Sigmoid colon (tissue), 7 donors: ENCODE results near the gene FAM135A. TPM values are rescaled to one million over a fixed set of nuclear protein-coding genes. Genes with fewer than 3 reads are reported as not detected.
"Not testable (repeated sequence)": the region's sequence is repeated elsewhere in the genome, so short reads cannot be mapped to it uniquely, and the experiment has no call there.

Experiments
- DNase-seq: peaks from one replicate; pipeline ENCODE4 v3.0.0-alpha.2; 2019
- H3K27ac ChIP-seq, 4 donors: fragments of 200-600 bp; sonication (generic); one replicate each; pipeline ENCODE4 v1.5.1; 2016 to 2019; ENCODE audit warnings: mild to moderate bottlenecking in 1 of 4
- H3K27me3 ChIP-seq, 3 donors: fragments of 200-600 bp; sonication (generic); one replicate each; pipeline ENCODE4 v1.5.1; 2019; ENCODE audit warnings: mild to moderate bottlenecking in 1 of 3
- H3K36me3 ChIP-seq, 4 donors: fragments of 200-600 bp; sonication (generic); one replicate each; pipeline ENCODE4 v1.5.1; 2016 to 2019
- H3K4me1 ChIP-seq, 4 donors: fragments of 200-600 bp; sonication (generic); one replicate each; pipeline ENCODE4 v1.5.1; 2017 to 2019
- H3K4me3 ChIP-seq, 4 donors: fragments of 200-600 bp; sonication (generic); one replicate each; pipeline ENCODE4 v1.5.1; 2017 to 2019; ENCODE audit warnings: mild to moderate bottlenecking in 2 of 4, moderate library complexity in 1 of 4
- H3K9me3 ChIP-seq, 4 donors: fragments of 200-600 bp in 3 of 4; sonication (generic) in 3 of 4; one replicate each; pipeline versions ENCODE4 v1.5.1 to v1.6.1; 2013 to 2019
- EP300 ChIP-seq, 4 donors: sonication (generic); formaldehyde crosslinking; IDR thresholded peaks; one replicate each; pipeline ENCODE4 v1.6.1; 2017; ENCODE audit warnings: antibody characterized with exemption in 4 of 4
- POLR2A ChIP-seq, 2 donors: fragments of 450-650 bp; IDR thresholded peaks; one replicate each; pipeline ENCODE4 v1.6.1; 2016; ENCODE audit warnings: antibody characterized with exemption in 2 of 2, mild to moderate bottlenecking in 2 of 2, moderate library complexity in 2 of 2
- POLR2AphosphoS5 ChIP-seq, 4 donors: sonication (generic); formaldehyde crosslinking; IDR thresholded peaks; one replicate each; pipeline ENCODE4 v1.6.1; 2017; ENCODE audit warnings: antibody characterized with exemption in 4 of 4
- WGBS, 2 donors: extraction: QIAGEN DNeasy Blood & Tissue Kit; methylation state at CpG; one replicate each; pipeline ENCODE4 v1.1.7; 2013; 5-methylcytosine and 5-hydroxymethylcytosine counted together
- intact Hi-C: fragments of 100-400 bp; cut with DNase I; formaldehyde crosslinking; loops from one replicate; pipeline ENCODE4 v1.15.1; 2023
- polyA plus RNA-seq, 3 donors: library from polyadenylated mRNA; stranded (reverse); fragments of 200-250 nt; gene quantifications; one replicate each; pipeline ENCODE4 v1.2.3, GENCODE V29; 2013
- total RNA-seq, 4 donors: library from RNA; depleted of rRNA; stranded (reverse); fragments of >200 nt; gene quantifications; one replicate each; pipeline ENCODE4 v1.1.0, GENCODE V29; 2016
- TF ChIP-seq, protein P1 (sequence below), 4 experiments: fragments of 450-650 bp in 3 of 4; fragments of 200-600 bp in 1 of 4; IDR thresholded peaks; one replicate each; pipeline ENCODE4 v1.5.1; 2016 to 2019; ENCODE audit warnings: antibody characterized with exemption in 4 of 4, mild to moderate bottlenecking in 3 of 4, moderate library complexity in 2 of 4
- donor health status: healthy with polysubstance abuse.
- donor health status: Bipolar disorder and iron deficiency.
- donor health status: healthy.

FAM135A gene
- total and polyA plus RNA-seq, 7 donors: 15.2 to 31.7 (median 27.7) TPM

DNA sequence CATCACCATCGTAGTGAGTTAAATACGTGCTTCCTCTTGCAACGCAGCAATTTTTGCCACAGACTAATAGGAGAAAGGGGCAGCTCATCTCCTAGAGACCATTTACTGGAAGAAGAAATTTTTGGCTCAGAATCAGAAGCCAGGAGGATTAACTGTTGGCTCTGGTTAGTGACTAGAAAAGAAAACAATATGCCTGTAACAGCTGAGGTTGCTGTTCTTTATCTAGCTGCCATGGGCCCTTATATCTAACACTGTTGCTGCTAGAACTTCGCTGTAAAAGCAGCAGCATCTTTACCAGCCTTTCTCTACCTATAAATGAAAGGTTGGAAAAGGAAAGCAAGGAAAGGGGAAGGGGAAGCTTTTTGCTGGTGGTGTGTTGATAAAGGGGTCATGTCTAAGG lies 65.9 kb downstream of the FAM135A start:
- TF ChIP-seq EP300 (IDR thresholded peaks at IDR 0.05) (no peak), POLR2AphosphoS5 (IDR thresholded peaks at IDR 0.05) (peak in 2 of 4 donors; percentile 41 to 53)
- Histone ChIP-seq H3K4me3 (no peak overlapping the region), H3K36me3 (peaks cover 0 to 36% (median 5%) of the 10 kb centered on the region in 4 donors), H3K9me3 (no peaks in the 10 kb centered on the region), H3K4me1 (peaks cover 0 to 24% (median 16%) of the 10 kb centered on the region in 4 donors), H3K27ac (peak overlapping the region in 3 of 4 donors; percentile 14 to 63 (median 46)), H3K27me3 (no peaks in the 10 kb centered on the region)
- intact Hi-C loops: no loop called here
- WGBS, 2 donors: 83 to 91% methylated on average over 4 of the region's 4 CpGs
- no peak for DNase-seq

DNA sequence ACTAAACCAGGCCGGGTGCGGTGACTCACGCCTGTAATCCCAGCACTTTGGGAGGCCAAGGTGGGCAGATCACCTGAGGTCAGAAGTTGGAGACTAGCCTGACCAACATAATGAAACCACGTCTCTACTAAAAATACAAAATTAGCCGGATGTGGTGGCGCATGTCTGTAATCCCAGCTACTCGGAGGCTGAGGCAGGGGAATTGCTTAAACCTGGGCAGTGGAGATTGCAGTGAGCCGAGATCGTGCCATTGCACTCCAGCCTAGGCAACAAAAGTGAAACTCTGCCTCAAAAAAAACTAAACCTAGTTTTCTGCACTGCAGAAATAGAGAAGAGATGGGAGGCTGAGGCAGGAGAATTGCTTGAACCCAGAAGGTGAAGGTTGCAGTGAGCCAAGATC lies 73.3 kb downstream of the FAM135A start:
- peaks cover 0 to 17% (median 0%) of the 10 kb centered on the region in 4 donors for H3K36me3 ChIP-seq
- H3K4me3 ChIP-seq, H3K9me3 ChIP-seq, intact Hi-C loops, H3K27ac ChIP-seq, H3K4me1 ChIP-seq, DNase-seq, H3K27me3 ChIP-seq: not testable (repeated sequence)
- 92 to 97% methylated on average over 9 of the region's 9 CpGs for WGBS, 2 donors

DNA sequence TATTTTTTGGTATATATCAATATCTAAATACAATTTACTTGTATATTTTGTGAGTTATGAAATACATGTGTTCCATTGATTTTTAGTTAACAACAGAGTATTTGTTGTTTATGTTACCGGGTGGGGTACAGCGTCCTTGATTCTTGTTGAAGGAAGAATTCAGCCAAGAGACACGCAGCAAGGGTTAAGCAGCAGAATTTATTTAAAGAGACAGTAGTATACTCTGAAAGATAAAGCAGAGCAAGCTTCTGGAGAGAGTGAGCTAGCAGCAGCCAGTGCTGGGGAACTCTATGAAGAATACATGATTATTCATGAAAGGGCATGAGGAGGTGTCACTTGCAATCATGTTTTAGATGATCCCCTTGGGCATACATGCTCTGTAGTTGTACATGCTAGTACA lies 76.1 kb downstream of the FAM135A start:
- no peaks in the 10 kb centered on the region for H3K27me3 ChIP-seq
- H3K36me3 ChIP-seq: peaks cover 0 to 9% (median 0%) of the 10 kb centered on the region in 4 donors
- intact Hi-C loops: no loop called here
- H3K27ac ChIP-seq: no peak overlapping the region
- no peaks in the 10 kb centered on the region for H3K9me3 ChIP-seq
- TF ChIP-seq POLR2A (IDR thresholded peaks at IDR 0.05) (no peak), POLR2AphosphoS5 (IDR thresholded peaks at IDR 0.05) (no peak), EP300 (IDR thresholded peaks at IDR 0.05) (no peak)
- TF ChIP-seq, protein P1, sequence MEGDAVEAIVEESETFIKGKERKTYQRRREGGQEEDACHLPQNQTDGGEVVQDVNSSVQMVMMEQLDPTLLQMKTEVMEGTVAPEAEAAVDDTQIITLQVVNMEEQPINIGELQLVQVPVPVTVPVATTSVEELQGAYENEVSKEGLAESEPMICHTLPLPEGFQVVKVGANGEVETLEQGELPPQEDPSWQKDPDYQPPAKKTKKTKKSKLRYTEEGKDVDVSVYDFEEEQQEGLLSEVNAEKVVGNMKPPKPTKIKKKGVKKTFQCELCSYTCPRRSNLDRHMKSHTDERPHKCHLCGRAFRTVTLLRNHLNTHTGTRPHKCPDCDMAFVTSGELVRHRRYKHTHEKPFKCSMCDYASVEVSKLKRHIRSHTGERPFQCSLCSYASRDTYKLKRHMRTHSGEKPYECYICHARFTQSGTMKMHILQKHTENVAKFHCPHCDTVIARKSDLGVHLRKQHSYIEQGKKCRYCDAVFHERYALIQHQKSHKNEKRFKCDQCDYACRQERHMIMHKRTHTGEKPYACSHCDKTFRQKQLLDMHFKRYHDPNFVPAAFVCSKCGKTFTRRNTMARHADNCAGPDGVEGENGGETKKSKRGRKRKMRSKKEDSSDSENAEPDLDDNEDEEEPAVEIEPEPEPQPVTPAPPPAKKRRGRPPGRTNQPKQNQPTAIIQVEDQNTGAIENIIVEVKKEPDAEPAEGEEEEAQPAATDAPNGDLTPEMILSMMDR (IDR thresholded peaks at IDR 0.05): no peak
- WGBS, 2 donors: 38 to 51% methylated on average over 3 of the region's 3 CpGs
- DNase-seq: no peak
- H3K4me3 ChIP-seq: no peak overlapping the region
- H3K4me1 ChIP-seq: no peaks in the 10 kb centered on the region

DNA sequence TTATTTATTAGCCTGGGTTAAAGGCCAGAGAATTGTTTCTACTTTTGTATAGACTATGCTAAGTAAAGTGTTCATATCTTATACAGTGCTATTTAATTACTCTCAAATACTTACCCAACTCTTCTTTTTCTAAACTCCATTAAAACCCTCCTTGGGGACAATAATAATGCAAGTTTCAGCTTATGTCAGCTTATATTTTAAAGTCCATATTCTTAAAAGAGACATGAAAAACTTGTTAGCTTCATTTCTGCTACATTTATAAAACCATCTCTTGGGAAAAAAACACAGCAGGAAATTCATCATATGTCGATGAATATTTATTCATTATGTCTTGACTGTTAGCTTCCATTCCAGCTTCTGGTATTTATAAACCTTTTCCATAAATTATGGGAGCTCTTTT lies 81.5 kb downstream of the FAM135A start:
- Histone ChIP-seq H3K4me1 (no peaks in the 10 kb centered on the region), H3K36me3 (peaks cover 0 to 10% (median 0%) of the 10 kb centered on the region in 4 donors), H3K4me3 (no peak overlapping the region), H3K9me3 (peaks cover 0 to 5% (median 1%) of the 10 kb centered on the region in 4 donors), H3K27me3 (no peaks in the 10 kb centered on the region), H3K27ac (no peak overlapping the region)
- DNase-seq: no peak
- intact Hi-C loops: no loop called here
- WGBS, 2 donors: 85 to 90% methylated on average over 1 of the region's 1 CpG
- TF ChIP-seq, protein P1 (IDR thresholded peaks at IDR 0.05): no peak
- TF ChIP-seq POLR2A (IDR thresholded peaks at IDR 0.05): no peak

DNA sequence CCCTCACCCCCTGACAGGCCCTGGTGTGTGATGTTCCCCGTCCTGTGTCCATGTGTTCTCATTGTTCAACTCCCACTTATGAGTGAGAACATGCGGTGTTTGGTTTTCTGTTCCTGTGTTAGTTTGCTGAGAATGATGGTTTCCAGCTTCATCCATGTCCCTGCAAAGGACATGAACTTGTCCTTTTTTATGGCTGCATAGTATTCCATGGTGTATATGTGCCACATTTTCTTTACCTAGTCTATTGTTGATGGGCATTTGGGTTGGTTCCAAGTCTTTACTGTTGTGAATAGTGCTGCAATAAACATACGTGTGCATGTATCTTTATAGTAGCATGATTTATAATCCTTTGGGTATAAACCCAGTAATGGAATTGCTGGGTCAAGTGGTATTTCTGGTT lies 82.5 kb downstream of the FAM135A start:
- DNase-seq, H3K9me3 ChIP-seq, H3K36me3 ChIP-seq, H3K27me3 ChIP-seq, H3K4me1 ChIP-seq, intact Hi-C loops, H3K4me3 ChIP-seq, H3K27ac ChIP-seq: not testable (repeated sequence)
- 71 to 86% methylated on average over 3 of the region's 3 CpGs for WGBS, 2 donors

DNA sequence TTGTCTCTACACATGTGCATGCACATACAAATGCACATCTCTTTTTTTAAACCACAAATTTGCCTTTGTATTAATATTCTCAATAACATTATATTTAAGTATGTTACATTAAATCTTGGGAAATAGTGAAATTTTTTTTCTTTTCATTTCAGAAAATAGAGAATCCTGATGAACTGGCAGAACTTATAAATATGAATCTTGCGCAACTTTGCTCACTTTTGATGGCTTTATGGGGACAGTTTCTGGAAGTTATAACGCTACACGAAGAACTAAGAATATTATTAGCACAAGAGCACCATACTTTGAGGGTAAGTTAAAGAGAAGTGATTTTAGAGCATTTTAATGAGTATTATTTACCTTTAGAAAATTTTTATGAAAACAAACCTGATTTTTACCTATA lies 89.2 kb downstream of the FAM135A start:
- H3K27ac ChIP-seq: no peak overlapping the region
- 96 to 97% methylated on average over 3 of the region's 3 CpGs for WGBS, 2 donors
- TF ChIP-seq EP300 (IDR thresholded peaks at IDR 0.05) (no peak), POLR2AphosphoS5 (IDR thresholded peaks at IDR 0.05) (no peak), POLR2A (IDR thresholded peaks at IDR 0.05) (no peak)
- TF ChIP-seq, protein P1 (IDR thresholded peaks at IDR 0.05): no peak
- no peaks in the 10 kb centered on the region for H3K4me1 ChIP-seq
- intact Hi-C loops: no loop called here
- H3K9me3 ChIP-seq: peaks cover 0 to 6% (median 2%) of the 10 kb centered on the region in 4 donors
- no peak overlapping the region for H3K4me3 ChIP-seq
- no peaks in the 10 kb centered on the region for H3K27me3 ChIP-seq
- peaks cover 7 to 44% (median 16%) of the 10 kb centered on the region in 4 donors for H3K36me3 ChIP-seq
- DNase-seq: no peak
